K562 (cell line): ENCODE results near the gene PARD3. TPM values are rescaled to one million over a fixed set of nuclear protein-coding genes. Genes with fewer than 3 reads are reported as not detected.

Experiments
- ATAC-seq: fragments of 200-7000 bp; cut with Tn5 transposase; 3 replicates; pipeline ENCODE4 v1.9.1; 2020; ENCODE audit warnings: moderate library complexity
- BruUV-seq: library from RNA; stranded (reverse); fragments of 400-500 nt; replicated peaks from 2 replicates; lab custom pipeline; 2021; lab: Mats Ljungman, UMichigan
- CTCF ChIA-PET: fragments of 300-600 bp; formaldehyde crosslinking; extraction: SDS; loops from one replicate; lab custom pipeline; 2021; ENCODE audit warnings: low intra/inter-chr PET ratio; lab: Yijun Ruan, JAX
- POLR2A ChIA-PET: fragments of 300-600, 350-650 bp; sonication (Branson Sonifier 250); formaldehyde crosslinking; extraction: SDS; loops from one replicate; lab custom pipeline; 2021; ENCODE audit warnings: antibody characterized with exemption, inconsistent platforms; lab: Yijun Ruan, JAX
- DNase-seq, 4 experiments: peaks; one replicate each; pipeline versions ENCODE4 v3.0.0 to v3.0.0-alpha.2; 2011 to 2018; ENCODE audit warnings: low spot score in 3 of 4, mixed read lengths in 3 of 4; ENCODE audit errors: extremely low read depth in 1 of 4
- FAIRE-seq: peaks from 2 replicates; lab custom pipeline; 2011; peaks lifted over from hg19 to GRCh38; lab: Jason Lieb, UNC
- H2AFZ ChIP-seq: 2 replicates; pipeline ENCODE4 v1.6.0; 2011; ENCODE audit warnings: low read depth, low read length, control low read depth, inconsistent platforms
- H3K27ac ChIP-seq: fragments of 200-600 bp; 3 replicates; pipeline ENCODE4 v1.8.0; 2011; ENCODE audit warnings: low read depth, mild to moderate bottlenecking, control low read depth, inconsistent platforms, low read length, moderate library complexity, mixed read lengths; ENCODE audit errors: extremely low read depth
- H3K27me3 ChIP-seq, 2 experiments: fragments of 300-600 bp in 1 of 2; 2 replicates in 1 of 2; 3 replicates in 1 of 2; pipeline versions ENCODE4 v1.6.0 to v1.8.0; 2011; ENCODE audit warnings: inconsistent platforms in 2 of 2, low read length in 2 of 2, mild to moderate bottlenecking in 1 of 2, mixed read lengths in 1 of 2, moderate library complexity in 1 of 2; ENCODE audit not compliant: control insufficient read depth in 2 of 2, insufficient read depth in 2 of 2
- H3K36me3 ChIP-seq: fragments of 300-600 bp; 3 replicates; pipeline ENCODE4 v1.8.0; 2011; ENCODE audit warnings: mild to moderate bottlenecking, low read length, inconsistent platforms; ENCODE audit not compliant: control insufficient read depth, insufficient read depth
- H3K4me1 ChIP-seq, 2 experiments: fragments of 200-600 bp in 1 of 2; replicated peaks in 1 of 2; 2 replicates in 1 of 2; 3 replicates in 1 of 2; pipeline versions ENCODE4 v1.5.1 to v1.8.0; 2011; ENCODE audit warnings: inconsistent platforms in 2 of 2, low read length in 2 of 2, mild to moderate bottlenecking in 1 of 2, mixed read lengths in 1 of 2, moderate library complexity in 1 of 2; ENCODE audit not compliant: control insufficient read depth in 2 of 2, insufficient read depth in 2 of 2
- H3K4me2 ChIP-seq: 2 replicates; pipeline ENCODE4 v1.6.1; 2011; ENCODE audit warnings: low read length, control low read depth, inconsistent platforms, mixed read lengths; ENCODE audit not compliant: insufficient read depth
- H3K4me3 ChIP-seq: fragments of 200-600 bp; sonication (generic), shearing (Covaris generic); 2 replicates; pipeline ENCODE4 v1.5.1; 2016; ENCODE audit warnings: control low read depth, inconsistent platforms
- H3K79me2 ChIP-seq: fragments of 200-600 bp; 3 replicates; pipeline ENCODE4 v1.8.0; 2011; ENCODE audit warnings: low read length, inconsistent platforms; ENCODE audit not compliant: control insufficient read depth, insufficient read depth
- H3K9ac ChIP-seq, 2 experiments: 2 replicates each; pipeline versions ENCODE4 v1.6.0 to v1.6.1; 2011; ENCODE audit warnings: low read depth in 2 of 2, low read length in 2 of 2, control low read depth in 1 of 2, inconsistent platforms in 1 of 2, mild to moderate bottlenecking in 1 of 2, mixed read lengths in 1 of 2; ENCODE audit not compliant: insufficient read depth in 1 of 2
- H3K9me1 ChIP-seq: one replicate; pipeline ENCODE4 v1.6.0; 2011; ENCODE audit warnings: inconsistent platforms, mild to moderate bottlenecking, low read length, moderate library complexity; ENCODE audit not compliant: control insufficient read depth, insufficient read depth
- H3K9me3 ChIP-seq: replicated peaks from 2 replicates; pipeline ENCODE4 v1.5.1; 2011; ENCODE audit warnings: low read depth, low read length, inconsistent platforms; ENCODE audit not compliant: control insufficient read depth, insufficient read depth
- H4K20me1 ChIP-seq: replicated peaks from 2 replicates; pipeline ENCODE4 v1.6.1; 2011; ENCODE audit warnings: low read length, inconsistent platforms, mixed read lengths; ENCODE audit not compliant: control insufficient read depth, insufficient read depth
- CTCF ChIP-seq, 3 experiments: IDR thresholded peaks in 2 of 3; conservative IDR thresholded peaks in 1 of 3; 2 replicates each; pipeline ENCODE4 v1.5.1; 2011 to 2012; ENCODE audit warnings: low read length in 3 of 3, mild to moderate bottlenecking in 3 of 3, control low read depth in 2 of 3, improper control_type of control experiment in 1 of 3, inconsistent platforms in 1 of 3, low read depth in 1 of 3, mixed read lengths in 1 of 3, moderate library complexity in 1 of 3; ENCODE audit not compliant: insufficient read depth in 2 of 3
- DDX20 ChIP-seq: fragments of 450-650 bp; IDR thresholded peaks from 2 replicates; pipeline ENCODE4 v1.6.1; 2016; ENCODE audit warnings: missing genetic modification characterization, low read depth, mild to moderate bottlenecking, missing compliant biosample characterization, moderate library complexity
- ILF3 ChIP-seq: fragments of 450-650 bp; IDR thresholded peaks from 2 replicates; pipeline ENCODE4 v1.6.1; 2018; ENCODE audit warnings: antibody characterized with exemption, mild to moderate bottlenecking, moderate library complexity, borderline replicate concordance
- RAD21 ChIP-seq, 2 experiments: fragments of 250-450 bp in 1 of 2; fragments of 450-650 bp in 1 of 2; sonication (Bioruptor Pico) in 1 of 2; formaldehyde crosslinking in 1 of 2; IDR thresholded peaks in 1 of 2; conservative IDR thresholded peaks in 1 of 2; 2 replicates each; pipeline versions ENCODE4 v1.4.0 to v1.8.0; 2020 to 2022; ENCODE audit warnings: mild to moderate bottlenecking in 2 of 2, moderate library complexity in 1 of 2
- ZBTB26 ChIP-seq: fragments of 450-650 bp; formaldehyde crosslinking; IDR thresholded peaks from 2 replicates; pipeline ENCODE4 v1.4.0; 2022; ENCODE audit warnings: missing genetic modification characterization
- ZNF592 ChIP-seq: fragments of 450-650 bp; IDR thresholded peaks from 2 replicates; pipeline ENCODE4 v1.6.1; 2017; ENCODE audit warnings: antibody characterized with exemption, mild to moderate bottlenecking
- WGBS: fragments of 100-300 bp; shearing (Covaris generic); methylation state at CpG from one replicate; pipeline ENCODE4 v1.1.6; 2016; ENCODE audit warnings: low coverage, mixed read lengths; ENCODE audit not compliant: insufficient coverage; ENCODE audit errors: missing lambda C conversion rate; 5-methylcytosine and 5-hydroxymethylcytosine counted together
- in situ Hi-C: fragments of 300-500 bp; cut with MboI; formaldehyde crosslinking; loops from 4 replicates; pipeline ENCODE4 v1.15.0; 2018; ENCODE audit warnings: inconsistent platforms, mixed read lengths
- intact Hi-C: fragments of 100-400 bp; cut with micrococcal nuclease; formaldehyde crosslinking; loops from 2 replicates; pipeline ENCODE4 v1.14.2; 2022
- polyA plus RNA-seq, 8 experiments: library from polyadenylated mRNA; depleted of rRNA in 4 of 8; stranded (reverse) in 5 of 8; unstranded in 3 of 8; fragments of >200 nt; fragmentation: Nextera tagmentation in 2 of 8; fragmentation: Illumina TruSeq in 1 of 8; extraction: Ambion mirVana in 2 of 8; extraction: Trizol in 1 of 8; gene quantifications; 2 replicates each; pipeline versions ENCODE4 v1.2.1 to v1.2.3, GENCODE V29; 2011 to 2014; ENCODE audit warnings: inconsistent platforms in 1 of 8, missing spikeins in 1 of 8
- total RNA-seq, 7 experiments: library from RNA; depleted of rRNA in 6 of 7; stranded (reverse); fragments of >200 nt in 6 of 7; fragmentation: Illumina TruSeq in 2 of 7; extraction: Trizol in 2 of 7; gene quantifications; 2 replicates each; pipeline versions ENCODE4 v1.2.1 to v1.2.3, GENCODE V29; 2011 to 2021; ENCODE audit warnings: low replicate concordance in 1 of 7

The PARD3 gene
- total and polyA plus RNA-seq, 9 of the 15 experiments (the other 6 are each of a cell fraction or from before 2014, with no cell fraction given), result 2.7 to 11.7 (median 7.7) TPM

GRCh38 chr10:34310234-34310633 lies 504.9 kb downstream of the PARD3 start:
- intact Hi-C loops (no loop called here), in situ Hi-C loops (no loop called here)
- no peak for ATAC-seq
- BruUV-seq, result no TSS peak
- Histone ChIP-seq H3K9ac (no peak overlapping the region), H3K4me1 (no peaks in the 10 kb centered on the region), H3K4me2 (no peak overlapping the region), H3K4me3 (no peak overlapping the region), H3K27me3 (no peaks in the 10 kb centered on the region), H3K9me1 (no peaks in the 10 kb centered on the region), H4K20me1 (no peaks in the 10 kb centered on the region), H3K79me2 (no peaks in the 10 kb centered on the region), H2AFZ (no peak overlapping the region), H3K9me3 (no peaks in the 10 kb centered on the region), H3K27ac (no peak overlapping the region), H3K36me3 (no peaks in the 10 kb centered on the region)
- DNase-seq, result no peak
- ChIA-PET CTCF (no interaction called here), POLR2A (no interaction called here)
- TF ChIP-seq DDX20 (no peak), ZBTB26 (no peak)
- 28% methylated on average over 4 of the region's 4 CpGs for WGBS
- no peak for FAIRE-seq

- 8% methylated on average over 6 of the region's 6 CpGs for WGBS
- no peak for FAIRE-seq
- Histone ChIP-seq H3K9ac (no peak overlapping the region), H2AFZ (no peak overlapping the region), H3K27me3 (peaks cover 0 to 5% of the 10 kb centered on the region in 2 experiments; a peak in 1 of 5 replicates), H3K36me3 (no peaks in the 10 kb centered on the region), H3K4me2 (no peak overlapping the region), H3K79me2 (no peaks in the 10 kb centered on the region), H3K4me1 (no peaks in the 10 kb centered on the region), H3K4me3 (no peak overlapping the region), H3K9me3 (no peaks in the 10 kb centered on the region), H4K20me1 (no peaks in the 10 kb centered on the region), H3K27ac (no peak overlapping the region), H3K9me1 (no peaks in the 10 kb centered on the region)
- in situ Hi-C loops (no loop called here), intact Hi-C loops (no loop called here)
- BruUV-seq, result no TSS peak
- DNase-seq, result peak; percentile 13 to 37 (median 27)
- ChIA-PET CTCF (no interaction called here), POLR2A (no interaction called here)
- ATAC-seq, result peak; percentile 95
- peak in 1 of 2 experiments; percentile 32; a peak in 1 of 4 replicates for TF ChIP-seq RAD21 (CRISPR knock-in tag; conservative IDR thresholded peaks at IDR 0.05 in 1 of 2, IDR thresholded peaks at IDR 0.05 in 1 of 2)
- no peak for TF ChIP-seq ILF3
- peak; percentile 40 to 65 (median 54); a peak in 5 of 6 replicates for TF ChIP-seq CTCF (IDR thresholded peaks at IDR 0.05 in 2 of 3, conservative IDR thresholded peaks at IDR 0.05 in 1 of 3; ENCODE audit: insufficient read depth in 2 of 3, low read depth in 1 of 3, low read length in 3 of 3)
- TF ChIP-seq ZNF592, result no peak
These were observed 509.9 kb downstream of the PARD3 start for GRCh38 chr10:34305189-34305588.
